Measurements from ENCODE around the gene PKP1. TPM values are rescaled to one million over a fixed set of nuclear protein-coding genes. Genes with fewer than 3 reads are reported as not detected.

The PKP1 gene
- total and polyA plus RNA-seq, 2 experiments from 2014 or later, result 0.19 to 0.83 TPM

DNA sequence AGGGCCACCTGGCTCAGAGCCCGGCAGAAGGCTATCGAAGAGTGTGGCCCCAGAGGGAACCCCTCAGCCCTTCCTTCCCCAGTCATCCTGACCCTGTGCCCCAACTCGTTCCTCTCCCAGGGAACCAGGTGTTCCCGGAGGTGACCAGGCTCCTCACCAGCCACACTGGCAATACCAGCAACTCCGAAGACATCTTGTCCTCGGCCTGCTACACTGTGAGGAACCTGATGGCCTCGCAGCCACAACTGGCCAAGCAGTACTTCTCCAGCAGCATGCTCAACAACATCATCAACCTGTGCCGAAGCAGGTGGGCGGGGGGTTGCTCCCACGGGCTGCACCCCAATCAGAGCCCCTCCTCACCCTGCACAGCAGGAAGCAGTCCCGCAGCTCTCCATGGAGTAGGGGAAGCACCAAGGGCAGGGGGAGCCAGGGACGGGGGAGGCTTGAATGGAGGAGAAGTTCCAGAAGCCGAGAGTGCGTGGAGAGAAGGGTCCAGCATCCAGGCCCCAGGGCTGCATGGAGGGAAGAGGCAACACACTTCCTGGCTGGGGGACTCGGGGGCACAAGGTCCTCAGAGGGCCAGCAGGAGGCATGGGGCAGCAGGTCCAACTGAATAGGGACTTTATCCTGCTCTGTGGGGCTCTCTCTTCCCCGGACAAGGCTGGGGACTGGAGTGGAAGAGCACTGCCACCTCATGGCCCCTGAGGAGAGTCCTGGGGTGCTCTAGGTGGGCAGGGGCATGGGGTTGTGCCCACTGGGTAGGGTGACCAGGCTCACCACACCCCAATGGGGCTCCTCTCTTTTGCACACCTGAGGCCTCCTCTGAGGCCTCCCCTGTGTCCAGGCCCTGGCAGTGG is 41.7 kb downstream of the PKP1 start (continued):
- TF ChIP-seq, protein P1, sequence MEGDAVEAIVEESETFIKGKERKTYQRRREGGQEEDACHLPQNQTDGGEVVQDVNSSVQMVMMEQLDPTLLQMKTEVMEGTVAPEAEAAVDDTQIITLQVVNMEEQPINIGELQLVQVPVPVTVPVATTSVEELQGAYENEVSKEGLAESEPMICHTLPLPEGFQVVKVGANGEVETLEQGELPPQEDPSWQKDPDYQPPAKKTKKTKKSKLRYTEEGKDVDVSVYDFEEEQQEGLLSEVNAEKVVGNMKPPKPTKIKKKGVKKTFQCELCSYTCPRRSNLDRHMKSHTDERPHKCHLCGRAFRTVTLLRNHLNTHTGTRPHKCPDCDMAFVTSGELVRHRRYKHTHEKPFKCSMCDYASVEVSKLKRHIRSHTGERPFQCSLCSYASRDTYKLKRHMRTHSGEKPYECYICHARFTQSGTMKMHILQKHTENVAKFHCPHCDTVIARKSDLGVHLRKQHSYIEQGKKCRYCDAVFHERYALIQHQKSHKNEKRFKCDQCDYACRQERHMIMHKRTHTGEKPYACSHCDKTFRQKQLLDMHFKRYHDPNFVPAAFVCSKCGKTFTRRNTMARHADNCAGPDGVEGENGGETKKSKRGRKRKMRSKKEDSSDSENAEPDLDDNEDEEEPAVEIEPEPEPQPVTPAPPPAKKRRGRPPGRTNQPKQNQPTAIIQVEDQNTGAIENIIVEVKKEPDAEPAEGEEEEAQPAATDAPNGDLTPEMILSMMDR (conservative IDR thresholded peaks at IDR 0.05; ENCODE audit: low read depth in 2 of 2), result no peak
- TF ChIP-seq EZH2 (IDR thresholded peaks at IDR 0.05; ENCODE audit: low read depth, unreplicated experiment), result no peak
- TF ChIP-seq, protein P2, sequence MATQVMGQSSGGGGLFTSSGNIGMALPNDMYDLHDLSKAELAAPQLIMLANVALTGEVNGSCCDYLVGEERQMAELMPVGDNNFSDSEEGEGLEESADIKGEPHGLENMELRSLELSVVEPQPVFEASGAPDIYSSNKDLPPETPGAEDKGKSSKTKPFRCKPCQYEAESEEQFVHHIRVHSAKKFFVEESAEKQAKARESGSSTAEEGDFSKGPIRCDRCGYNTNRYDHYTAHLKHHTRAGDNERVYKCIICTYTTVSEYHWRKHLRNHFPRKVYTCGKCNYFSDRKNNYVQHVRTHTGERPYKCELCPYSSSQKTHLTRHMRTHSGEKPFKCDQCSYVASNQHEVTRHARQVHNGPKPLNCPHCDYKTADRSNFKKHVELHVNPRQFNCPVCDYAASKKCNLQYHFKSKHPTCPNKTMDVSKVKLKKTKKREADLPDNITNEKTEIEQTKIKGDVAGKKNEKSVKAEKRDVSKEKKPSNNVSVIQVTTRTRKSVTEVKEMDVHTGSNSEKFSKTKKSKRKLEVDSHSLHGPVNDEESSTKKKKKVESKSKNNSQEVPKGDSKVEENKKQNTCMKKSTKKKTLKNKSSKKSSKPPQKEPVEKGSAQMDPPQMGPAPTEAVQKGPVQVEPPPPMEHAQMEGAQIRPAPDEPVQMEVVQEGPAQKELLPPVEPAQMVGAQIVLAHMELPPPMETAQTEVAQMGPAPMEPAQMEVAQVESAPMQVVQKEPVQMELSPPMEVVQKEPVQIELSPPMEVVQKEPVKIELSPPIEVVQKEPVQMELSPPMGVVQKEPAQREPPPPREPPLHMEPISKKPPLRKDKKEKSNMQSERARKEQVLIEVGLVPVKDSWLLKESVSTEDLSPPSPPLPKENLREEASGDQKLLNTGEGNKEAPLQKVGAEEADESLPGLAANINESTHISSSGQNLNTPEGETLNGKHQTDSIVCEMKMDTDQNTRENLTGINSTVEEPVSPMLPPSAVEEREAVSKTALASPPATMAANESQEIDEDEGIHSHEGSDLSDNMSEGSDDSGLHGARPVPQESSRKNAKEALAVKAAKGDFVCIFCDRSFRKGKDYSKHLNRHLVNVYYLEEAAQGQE (IDR thresholded peaks at IDR 0.05; ENCODE audit: unreplicated experiment), result no peak
- no peak for TF ChIP-seq POLR2AphosphoS5 (IDR thresholded peaks at IDR 0.05; ENCODE audit: low read depth)
- no peak for TF ChIP-seq JUNB (IDR thresholded peaks at IDR 0.05; ENCODE audit: unreplicated experiment)
- no peak for TF ChIP-seq ZNF331 (CRISPR knock-in tag; IDR thresholded peaks at IDR 0.05; ENCODE audit: low read depth)
- no peak for TF ChIP-seq ZNF114 (CRISPR knock-in tag; IDR thresholded peaks at IDR 0.05)
- TF ChIP-seq STAT1 (IDR thresholded peaks at IDR 0.05; ENCODE audit: unreplicated experiment), result no peak

DNA sequence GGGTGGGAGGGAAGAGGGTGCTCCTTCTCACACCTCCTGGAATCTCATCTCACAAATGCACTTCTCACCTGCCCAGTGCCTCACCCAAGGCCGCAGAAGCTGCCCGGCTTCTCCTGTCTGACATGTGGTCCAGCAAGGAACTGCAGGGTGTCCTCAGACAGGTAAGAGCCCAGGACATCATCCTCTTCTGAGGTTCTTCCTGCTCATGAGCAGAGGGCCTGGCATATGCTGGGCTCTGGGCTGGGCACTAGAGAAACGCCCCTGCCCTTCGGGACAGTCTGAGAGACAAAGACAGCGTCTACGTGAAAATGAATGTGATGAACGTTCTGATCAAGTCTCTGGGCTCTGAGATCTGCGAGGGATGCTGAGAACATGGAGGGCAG is 42.4 kb downstream of the PKP1 start:
- H3K27me3 ChIP-seq (ENCODE audit: insufficient read depth), result no peaks in the 10 kb centered on the region
- ATAC-seq, result no peak
- no peak overlapping the region for H3K4me3 ChIP-seq
- no peaks in the 10 kb centered on the region for H3K79me2 ChIP-seq (replicated peaks; ENCODE audit: insufficient read depth)
- H3K4me2 ChIP-seq, result no peak overlapping the region
- H3K4me1 ChIP-seq (ENCODE audit: insufficient read depth), result no peaks in the 10 kb centered on the region
- H3K4me1 Mint-ChIP-seq, result no peaks in the 10 kb centered on the region; the same call in 2 of the 3 replicates
- no peak overlapping the region for H3K4me3 Mint-ChIP-seq
- no peaks in the 10 kb centered on the region for H4K20me1 ChIP-seq (replicated peaks; ENCODE audit: insufficient read depth)
- no peaks in the 10 kb centered on the region for H3F3A ChIP-seq (replicated peaks; ENCODE audit: low read depth)
- H3K9me2 ChIP-seq (ENCODE audit: insufficient read depth), result no peaks in the 10 kb centered on the region
- H3K27me3 Mint-ChIP-seq (ENCODE audit: insufficient read depth, low read depth, poor library complexity), result peaks cover 14% of the 10 kb centered on the region
- no peak overlapping the region for H3K27ac Mint-ChIP-seq
- H3K36me3 Mint-ChIP-seq (ENCODE audit: low read depth), result no peaks in the 10 kb centered on the region; the same call in 2 of the 3 replicates
- no peaks in the 10 kb centered on the region for H3K9me3 Mint-ChIP-seq
- DNase-seq (ENCODE audit: low spot score), result no peak
- no peak overlapping the region for H2AFZ ChIP-seq
- H3K27ac ChIP-seq (ENCODE audit: low read depth), result no peak overlapping the region
- H3K36me3 ChIP-seq (ENCODE audit: insufficient read depth), result no peaks in the 10 kb centered on the region
- TF ChIP-seq ZNF114 (CRISPR knock-in tag; IDR thresholded peaks at IDR 0.05) (no peak), POLR2AphosphoS5 (IDR thresholded peaks at IDR 0.05; ENCODE audit: low read depth) (no peak), EZH2phosphoT487 (IDR thresholded peaks at IDR 0.05; ENCODE audit: unreplicated experiment) (no peak), NANOG (IDR thresholded peaks at IDR 0.05; ENCODE audit: borderline replicate concordance) (no peak), CREB1 (CRISPR knock-in tag; IDR thresholded peaks at IDR 0.05; ENCODE audit: low read depth) (no peak), EZH2 (IDR thresholded peaks at IDR 0.05; ENCODE audit: low read depth, unreplicated experiment) (no peak), JUNB (IDR thresholded peaks at IDR 0.05; ENCODE audit: unreplicated experiment) (no peak)
- TF ChIP-seq, protein P2 (IDR thresholded peaks at IDR 0.05; ENCODE audit: unreplicated experiment), result no peak
- TF ChIP-seq, protein P3, sequence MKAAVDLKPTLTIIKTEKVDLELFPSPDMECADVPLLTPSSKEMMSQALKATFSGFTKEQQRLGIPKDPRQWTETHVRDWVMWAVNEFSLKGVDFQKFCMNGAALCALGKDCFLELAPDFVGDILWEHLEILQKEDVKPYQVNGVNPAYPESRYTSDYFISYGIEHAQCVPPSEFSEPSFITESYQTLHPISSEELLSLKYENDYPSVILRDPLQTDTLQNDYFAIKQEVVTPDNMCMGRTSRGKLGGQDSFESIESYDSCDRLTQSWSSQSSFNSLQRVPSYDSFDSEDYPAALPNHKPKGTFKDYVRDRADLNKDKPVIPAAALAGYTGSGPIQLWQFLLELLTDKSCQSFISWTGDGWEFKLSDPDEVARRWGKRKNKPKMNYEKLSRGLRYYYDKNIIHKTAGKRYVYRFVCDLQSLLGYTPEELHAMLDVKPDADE (IDR thresholded peaks at IDR 0.05), result no peak
